HG03103 (cell line): ENCODE results near the gene IGFL4.

Experiments used
- ATAC-seq: cut with Tn5 transposase; IDR thresholded peaks from one replicate; pipeline ENCODE4 v1.9.1; 2021; ENCODE audit warnings: low read depth; ENCODE audit not compliant: unreplicated experiment

IGFL4 gene

GRCh38 chr19:46022431-46023310 lies 18.1 kb downstream of the IGFL4 start, which contains the start of gene PGLYRP1:
TSS of gene PGLYRP1 (minus strand) at chr19:46023053. CDS start at chr19:46023021, 32 bp downstream.
- ATAC-seq, result no peak

- no peak for ATAC-seq
These were observed 18.8 kb downstream of the IGFL4 start for GRCh38 chr19:46022061-46022430.

GRCh38 chr19:46021531-46022041 lies 19.2 kb downstream of the IGFL4 start:
- no peak for ATAC-seq

GRCh38 chr19:46020819-46021125 lies 20.0 kb downstream of the IGFL4 start:
- no peak for ATAC-seq

GRCh38 chr19:46019270-46019669 lies 21.5 kb downstream of the IGFL4 start:
- ATAC-seq, result no peak

- no peak for ATAC-seq
These were observed 22.0 kb downstream of the IGFL4 start for GRCh38 chr19:46018729-46019251.

- ATAC-seq, result no peak
These were observed 22.7 kb downstream of the IGFL4 start for GRCh38 chr19:46017874-46018675.

GRCh38 chr19:46017095-46017429 lies 23.7 kb downstream of the IGFL4 start:
- no peak for ATAC-seq

GRCh38 chr19:46016426-46017094 lies 24.2 kb downstream of the IGFL4 start:
- ATAC-seq, result no peak

- no peak for ATAC-seq
These were observed 24.9 kb downstream of the IGFL4 start for GRCh38 chr19:46015687-46016425.

- no peak for ATAC-seq
These were observed 25.7 kb downstream of the IGFL4 start for GRCh38 chr19:46014941-46015686.

- ATAC-seq, result no peak
These were observed 26.3 kb downstream of the IGFL4 start for GRCh38 chr19:46014534-46014933.

- no peak for ATAC-seq
These were observed 31.0 kb downstream of the IGFL4 start for GRCh38 chr19:46009530-46010510.

GRCh38 chr19:46006411-46006810 lies 34.4 kb downstream of the IGFL4 start:
- no peak for ATAC-seq

GRCh38 chr19:46002678-46003275 lies 38.0 kb downstream of the IGFL4 start:
- ATAC-seq, result no peak

GRCh38 chr19:46000491-46001246 lies 40.1 kb downstream of the IGFL4 start:
- ATAC-seq, result no peak

- no peak for ATAC-seq
These were observed 41.1 kb downstream of the IGFL4 start for GRCh38 chr19:45999653-46000121.
